HG03354 (cell line): ENCODE data around the gene AGFG1.
"Not testable (repeated sequence)": the region's sequence is repeated elsewhere in the genome, so short reads cannot be mapped to it uniquely, and the experiment has no call there.

Experiments used
- ATAC-seq: cut with Tn5 transposase; IDR thresholded peaks from one replicate; pipeline ENCODE4 v1.9.1; 2021; ENCODE audit warnings: mild to moderate bottlenecking; ENCODE audit not compliant: unreplicated experiment, poor library complexity, severe bottlenecking

The AGFG1 gene

GRCh38 chr2:227524665-227525064 is 52.7 kb downstream of the AGFG1 start:
- ATAC-seq = no peak

DNA sequence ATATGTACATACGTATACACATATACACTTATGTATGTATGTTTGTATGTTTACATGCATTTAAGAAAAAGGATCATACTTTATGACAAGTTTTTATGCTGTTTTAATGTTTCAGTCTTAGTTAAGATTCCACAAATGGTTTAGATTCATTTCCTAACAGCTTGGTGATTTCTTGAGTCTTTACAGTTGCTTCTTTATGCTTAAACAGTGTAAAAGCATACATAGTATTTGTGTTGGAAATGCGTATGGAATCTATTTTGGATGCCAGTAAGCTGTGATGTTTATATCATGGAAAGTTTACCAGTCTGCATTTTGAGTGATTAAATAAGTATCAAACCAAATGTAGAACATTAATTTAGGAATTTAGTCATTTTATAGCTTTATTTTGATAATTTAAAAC is 55.4 kb downstream of the AGFG1 start:
- no peak for ATAC-seq

DNA sequence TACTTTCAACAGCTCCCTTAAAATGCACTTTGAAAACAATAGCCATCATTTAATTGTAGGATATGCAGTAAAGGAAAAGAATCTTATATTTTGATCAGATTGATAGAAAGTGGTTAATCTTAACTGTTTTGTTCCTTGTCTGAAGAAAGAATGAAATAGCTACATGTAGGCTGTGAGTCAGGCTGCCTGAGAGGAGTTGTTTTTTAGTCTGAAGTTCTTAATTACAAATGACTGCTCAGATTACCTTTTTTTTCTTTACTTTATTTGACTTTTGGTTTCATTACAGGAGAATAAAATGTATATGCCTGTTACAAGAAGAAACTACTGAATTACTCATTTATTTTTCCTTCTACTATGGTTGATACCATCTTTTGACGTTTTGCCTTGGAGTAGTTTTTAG is 56.8 kb downstream of the AGFG1 start:
- no peak for ATAC-seq

GRCh38 chr2:227529871-227530270 is 57.9 kb downstream of the AGFG1 start:
- ATAC-seq = no peak

- ATAC-seq = peak; percentile 67
These were observed 62.8 kb downstream of the AGFG1 start for GRCh38 chr2:227534714-227535113.

- no peak for ATAC-seq
These were observed 64.5 kb downstream of the AGFG1 start for GRCh38 chr2:227536445-227536844.

GRCh38 chr2:227539465-227539956 is 67.6 kb downstream of the AGFG1 start:
- no peak for ATAC-seq

DNA sequence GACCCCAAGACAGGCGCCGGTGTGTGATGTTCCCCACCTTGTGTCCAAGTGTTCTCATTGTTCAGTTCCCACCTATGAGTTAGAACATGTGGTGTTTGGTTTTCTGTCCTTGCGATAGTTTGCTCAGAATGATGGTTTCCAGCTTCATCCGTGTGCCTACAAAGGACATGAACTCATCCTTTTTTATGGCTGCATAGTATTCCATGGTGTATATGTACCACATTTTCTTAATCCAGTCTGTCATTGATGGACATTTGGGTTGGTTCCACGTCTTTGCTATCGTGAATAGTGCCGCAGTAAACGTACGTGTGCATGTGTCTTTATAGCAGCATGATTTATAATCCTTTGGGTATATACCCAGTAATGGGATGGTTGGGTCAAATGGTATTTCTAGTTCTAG is 68.4 kb downstream of the AGFG1 start:
- not testable (repeated sequence) for ATAC-seq

GRCh38 chr2:227545990-227546389 is 74.0 kb downstream of the AGFG1 start:
- no peak for ATAC-seq

- ATAC-seq = no peak
These were observed 79.9 kb downstream of the AGFG1 start for GRCh38 chr2:227551836-227552235.

DNA sequence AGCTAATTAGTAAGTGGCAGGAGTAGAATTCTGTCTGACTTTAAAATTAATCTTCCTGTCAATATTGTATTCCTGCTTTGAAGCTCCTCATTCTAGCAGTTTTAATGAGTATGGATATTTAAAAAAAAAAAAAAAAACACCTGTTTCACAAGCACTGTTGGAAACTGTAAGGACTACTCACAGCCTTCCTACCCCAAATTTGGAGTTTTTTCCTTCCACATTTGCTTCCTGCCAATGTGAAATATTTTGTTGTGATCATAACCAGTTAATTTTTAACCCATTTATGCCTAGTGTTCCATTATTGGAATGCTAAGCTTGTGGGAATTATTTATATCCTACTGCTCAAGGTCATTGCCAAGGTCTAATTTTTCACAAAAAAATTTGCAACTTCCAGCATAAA is 90.6 kb downstream of the AGFG1 start:
- no peak for ATAC-seq

GRCh38 chr2:227565080-227565479 is 93.1 kb downstream of the AGFG1 start:
- ATAC-seq = no peak

DNA sequence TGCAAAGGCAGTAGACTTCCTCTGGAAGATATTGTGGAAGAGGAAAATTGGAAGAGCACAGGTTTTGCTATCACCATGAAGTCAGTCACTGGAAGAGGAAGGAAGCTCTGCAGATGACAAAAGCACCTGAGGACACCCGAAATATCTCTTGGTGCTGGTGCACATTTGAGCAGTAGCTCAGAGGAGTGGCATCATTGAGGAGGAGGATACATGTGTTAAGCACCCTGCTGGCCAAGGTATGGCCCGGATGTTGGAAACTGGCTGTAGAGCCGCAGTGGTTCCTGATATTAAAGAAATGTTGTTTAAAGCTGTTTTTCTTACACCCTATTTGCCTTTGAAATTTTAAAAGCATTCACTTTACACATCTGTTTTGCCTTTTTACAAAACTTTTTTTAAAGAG is 94.1 kb downstream of the AGFG1 start:
- ATAC-seq = no peak

DNA sequence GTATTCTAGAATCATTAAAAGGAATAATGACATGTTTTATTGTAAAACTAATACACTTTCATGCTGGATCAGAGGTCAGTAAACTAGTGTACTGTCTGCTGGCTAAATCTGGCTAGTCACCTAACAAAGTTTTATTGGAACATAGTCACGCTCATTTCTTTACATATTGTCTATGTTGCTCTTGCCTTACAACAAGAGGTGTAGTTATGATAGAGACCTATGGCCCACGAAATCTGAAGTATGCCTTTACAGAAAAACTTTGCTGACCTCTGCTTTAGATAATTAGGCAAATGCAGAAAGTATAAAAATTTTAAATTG is 96.9 kb downstream of the AGFG1 start:
- ATAC-seq = no peak

GRCh38 chr2:227570615-227571014 is 98.7 kb downstream of the AGFG1 start:
- ATAC-seq = no peak

- ATAC-seq = no peak
These were observed 104.2 kb downstream of the AGFG1 start for GRCh38 chr2:227576110-227576509.

DNA sequence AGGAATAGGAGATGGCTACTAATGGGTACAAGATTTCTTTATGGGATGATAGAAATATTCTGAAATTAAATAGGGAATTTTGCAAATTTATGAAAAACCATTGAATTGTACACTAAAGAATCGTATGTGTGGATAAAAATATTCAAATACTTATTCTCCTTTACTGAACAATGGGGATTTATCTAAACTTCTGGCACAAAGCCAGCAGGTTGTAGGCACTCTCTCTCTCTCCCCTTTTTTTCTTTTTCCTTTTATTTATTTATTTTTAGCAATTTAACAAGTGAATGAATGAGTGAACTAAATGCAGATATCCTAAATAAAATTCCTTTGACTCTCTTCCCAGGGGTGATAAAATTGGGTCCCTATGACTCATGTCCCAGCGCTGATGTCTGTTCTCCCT is 104.9 kb downstream of the AGFG1 start:
- ATAC-seq = no peak

DNA sequence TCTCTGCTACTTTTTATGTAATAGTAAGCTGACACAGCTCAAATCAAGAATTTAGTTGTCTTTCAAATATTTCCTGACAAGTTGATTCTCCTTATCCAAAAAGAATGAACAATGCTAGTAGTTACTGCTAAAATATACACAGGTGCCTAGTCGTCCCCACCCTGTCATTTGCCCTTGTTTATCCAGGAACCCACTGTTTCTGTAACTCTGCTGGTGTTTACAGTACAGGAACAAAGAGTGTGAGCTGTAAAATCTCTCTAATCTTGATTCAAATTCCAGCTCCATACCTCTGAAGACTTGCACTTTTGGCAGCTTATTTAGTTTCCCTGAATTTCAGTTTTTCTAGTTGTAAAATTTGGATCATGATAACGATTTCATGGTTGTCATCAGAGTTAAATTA is 105.6 kb downstream of the AGFG1 start:
- ATAC-seq = no peak

DNA sequence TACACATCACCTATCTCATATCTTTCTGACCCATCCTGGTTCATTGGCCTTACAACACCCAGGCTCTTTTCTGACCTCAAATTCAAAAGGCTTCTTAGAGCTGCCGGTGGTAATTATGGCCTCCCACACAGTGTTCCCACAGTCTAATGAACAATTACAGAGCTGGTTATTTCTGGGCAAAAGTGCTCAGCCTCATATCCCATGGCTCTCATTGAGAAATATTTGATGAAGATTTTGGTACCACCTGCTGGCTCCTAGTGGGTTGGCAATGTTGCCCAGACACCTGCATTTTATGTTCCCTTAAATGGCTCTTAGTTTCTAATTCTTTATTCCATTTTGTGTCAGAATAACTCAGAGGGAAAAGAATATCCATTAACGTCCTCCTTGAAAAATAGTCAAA is 106.7 kb downstream of the AGFG1 start:
- ATAC-seq = no peak

- ATAC-seq = no peak
These were observed 107.8 kb downstream of the AGFG1 start for GRCh38 chr2:227579791-227580190.

DNA sequence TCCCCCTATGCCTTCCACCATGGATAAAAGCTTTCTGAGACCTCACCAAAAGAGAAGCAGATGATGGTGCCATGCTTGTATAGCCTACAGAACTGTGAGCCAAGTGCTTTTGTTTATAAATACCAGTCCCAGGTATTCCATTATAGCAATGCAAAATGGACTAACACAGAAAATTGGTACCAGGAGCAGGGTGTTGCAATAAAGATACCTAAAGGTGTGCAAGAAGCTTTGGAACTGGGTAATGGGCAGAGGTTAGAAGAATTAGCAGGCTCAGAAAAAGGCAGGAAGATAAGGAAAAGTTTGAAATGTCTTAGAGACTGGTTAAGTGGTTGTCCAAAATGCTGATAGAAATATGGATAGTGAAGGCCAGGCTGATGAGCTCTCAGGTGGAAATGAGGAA is 110.4 kb downstream of the AGFG1 start:
- no peak for ATAC-seq

DNA sequence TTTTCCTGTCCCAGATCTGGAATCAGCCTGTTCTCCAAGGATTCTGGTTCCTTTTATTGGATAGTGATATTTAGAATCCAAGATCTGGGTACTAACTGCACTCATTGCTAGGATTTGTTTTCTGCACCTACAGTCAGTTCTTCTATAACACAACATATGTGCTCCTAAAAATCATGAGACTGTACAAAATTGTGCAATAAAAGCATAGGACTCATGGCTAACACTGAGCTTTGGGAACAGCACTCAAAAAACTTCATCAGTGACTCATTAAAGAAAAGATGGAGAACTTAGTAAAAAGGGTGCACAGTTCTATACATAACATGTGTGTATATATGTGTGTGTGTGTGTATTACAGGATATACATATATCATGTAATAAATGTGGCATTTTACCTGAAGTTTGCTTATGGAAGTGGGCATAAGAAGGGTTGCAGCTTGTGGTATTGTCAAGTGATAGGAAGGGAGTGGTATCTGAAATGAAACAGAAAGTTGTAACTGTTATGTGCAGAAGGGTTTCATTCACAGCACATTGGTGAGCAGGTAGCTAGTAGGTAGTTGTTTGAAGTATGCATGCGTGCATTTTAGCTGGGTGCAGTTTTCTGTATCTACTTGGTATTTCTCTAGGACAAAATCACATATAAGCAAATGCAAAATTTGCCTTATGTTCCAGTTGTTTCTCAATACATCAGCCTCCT is 120.9 kb downstream of the AGFG1 start:
- ATAC-seq = peak; percentile 83
